Peyer's patch (tissue), 4 donors: ENCODE results near the gene NDRG4.

Experiments
- POLR2A ChIP-seq, 2 donors: fragments of 450-650 bp; IDR thresholded peaks; one replicate each; pipeline ENCODE4 v1.5.1; 2017; ENCODE audit warnings: antibody characterized with exemption in 2 of 2, mild to moderate bottlenecking in 2 of 2, moderate library complexity in 2 of 2
- TF ChIP-seq, protein P1 (sequence below), 6 experiments: fragments of 450-650 bp in 4 of 6; fragments of 200-600 bp in 2 of 6; sonication (generic) in 1 of 6; IDR thresholded peaks; one replicate each; pipeline ENCODE4 v1.5.1; 2017 to 2019; ENCODE audit warnings: antibody characterized with exemption in 6 of 6, mild to moderate bottlenecking in 3 of 6, moderate library complexity in 1 of 6

DNA sequence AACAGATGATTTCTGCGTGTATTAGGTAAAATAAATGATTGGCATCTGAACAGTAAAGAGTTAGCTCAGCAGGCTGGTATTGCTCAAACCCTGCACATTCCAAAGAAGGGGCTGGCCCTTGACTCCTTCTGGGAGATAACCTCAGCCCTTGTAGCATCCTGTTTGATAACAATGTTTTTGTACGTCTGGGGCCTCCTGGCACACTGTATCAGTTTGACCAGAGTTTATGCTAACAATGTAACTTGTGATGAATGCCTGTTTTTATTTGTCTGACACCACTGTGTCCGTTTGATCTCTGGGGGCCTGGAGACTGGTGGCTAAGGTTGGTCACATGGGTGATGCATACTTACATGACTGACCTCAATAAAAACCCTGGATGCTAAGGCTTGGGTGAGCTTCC is 43.8 kb upstream of the NDRG4 start:
- TF ChIP-seq, protein P1, sequence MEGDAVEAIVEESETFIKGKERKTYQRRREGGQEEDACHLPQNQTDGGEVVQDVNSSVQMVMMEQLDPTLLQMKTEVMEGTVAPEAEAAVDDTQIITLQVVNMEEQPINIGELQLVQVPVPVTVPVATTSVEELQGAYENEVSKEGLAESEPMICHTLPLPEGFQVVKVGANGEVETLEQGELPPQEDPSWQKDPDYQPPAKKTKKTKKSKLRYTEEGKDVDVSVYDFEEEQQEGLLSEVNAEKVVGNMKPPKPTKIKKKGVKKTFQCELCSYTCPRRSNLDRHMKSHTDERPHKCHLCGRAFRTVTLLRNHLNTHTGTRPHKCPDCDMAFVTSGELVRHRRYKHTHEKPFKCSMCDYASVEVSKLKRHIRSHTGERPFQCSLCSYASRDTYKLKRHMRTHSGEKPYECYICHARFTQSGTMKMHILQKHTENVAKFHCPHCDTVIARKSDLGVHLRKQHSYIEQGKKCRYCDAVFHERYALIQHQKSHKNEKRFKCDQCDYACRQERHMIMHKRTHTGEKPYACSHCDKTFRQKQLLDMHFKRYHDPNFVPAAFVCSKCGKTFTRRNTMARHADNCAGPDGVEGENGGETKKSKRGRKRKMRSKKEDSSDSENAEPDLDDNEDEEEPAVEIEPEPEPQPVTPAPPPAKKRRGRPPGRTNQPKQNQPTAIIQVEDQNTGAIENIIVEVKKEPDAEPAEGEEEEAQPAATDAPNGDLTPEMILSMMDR (IDR thresholded peaks at IDR 0.05): no peak
- no peak for TF ChIP-seq POLR2A (IDR thresholded peaks at IDR 0.05)
